Pancreas (tissue), 10 donors: ENCODE measurements around the gene CCDC106. TPM values are rescaled to one million over a fixed set of nuclear protein-coding genes. Genes with fewer than 3 reads are reported as not detected.

Source experiments
- ATAC-seq, 4 donors: fragments of 200-7000 bp; cut with Tn5 transposase; one replicate each; pipeline versions ENCODE4 v1.8.0 to v1.9.1; 2020; ENCODE audit warnings: mild to moderate bottlenecking in 4 of 4, moderate library complexity in 4 of 4
- DNase-seq, 6 donors: peaks; one replicate each; pipeline ENCODE4 v3.0.0-alpha.2; 2020
- FAIRE-seq: peaks from 2 replicates; lab custom pipeline; 2012; peaks lifted over from hg19 to GRCh38; lab: Jason Lieb, UNC
- H3K27ac ChIP-seq, 4 donors: fragments of 200-600 bp; sonication (generic); 1 replicate in 3 of 4; 2 replicates in 1 of 4; pipeline versions ENCODE4 v1.5.0 to v1.8.0; 2020
- H3K27me3 ChIP-seq, 4 donors: fragments of 200-600 bp; one replicate each; pipeline ENCODE4 v1.8.0; 2021
- H3K36me3 ChIP-seq, 3 donors: fragments of 200-600 bp; sonication (generic) in 1 of 3; one replicate each; pipeline versions ENCODE4 v1.5.0 to v1.8.0; 2020 to 2021
- H3K4me1 ChIP-seq, 3 donors: fragments of 200-600 bp; one replicate each; pipeline ENCODE4 v1.8.0; 2021
- H3K4me3 ChIP-seq, 4 donors: fragments of 200-600 bp; sonication (generic) in 2 of 4; one replicate each; pipeline versions ENCODE4 v1.5.0 to v1.8.0; 2020 to 2021
- H3K9me3 ChIP-seq, 4 donors: fragments of 200-600 bp; one replicate each; pipeline ENCODE4 v1.8.0; 2021
- CTCF ChIP-seq, 4 donors: fragments of 200-600 bp; sonication (generic) in 3 of 4; IDR thresholded peaks; one replicate each; pipeline versions ENCODE4 v1.5.0 to v1.8.0; 2021; ENCODE audit warnings: antibody characterized with exemption in 4 of 4
- WGBS, 2 donors: extraction: QIAGEN DNeasy Blood & Tissue Kit; methylation state at CpG; one replicate each; pipeline ENCODE4 v1.1.7; 2013; 5-methylcytosine and 5-hydroxymethylcytosine counted together
- intact Hi-C, 3 donors: fragments of 100-400 bp; cut with DNase I; formaldehyde crosslinking; loops; one replicate each; pipeline versions ENCODE4 v1.11.1 to v1.14.2; 2022
- polyA plus RNA-seq, 2 donors: library from polyadenylated mRNA; stranded (reverse); fragments of 200-250 nt; gene quantifications; one replicate each; pipeline ENCODE4 v1.2.3, GENCODE V29; 2013
- total RNA-seq, 6 donors: library from RNA; stranded (reverse); fragmentation: NEBNext Ultra II Directional in 4 of 6; extraction: Animal tissue kit (Norgen Biotek cat#: 25700) in 4 of 6; gene quantifications; one replicate each; pipeline versions ENCODE4 v1.2.1 to v1.2.4, GENCODE V29; 2021 to 2023
- donor health status: healthy with polysubstance abuse.
- donor health status: DM: no; HTN: no; CAD: no; lungs with moderate emphysema.
- donor health status: DM: no; HTN: no; CAD: no.
- donor health status: control.
- donor health status: control.
- donor health status: Bipolar disorder and iron deficiency.
- donor health status: DM: yes; HTN: yes; CAD: no.
- donor health status: DM: no; HTN: no; CAD: no.
- donor health status: DM: no; HTN: no; CAD: no.
- donor health status: DM: yes; HTN: yes; CAD: no.

The CCDC106 gene
- total and polyA plus RNA-seq, 8 donors = 3.2 to 22.8 (median 5.4) TPM

DNA sequence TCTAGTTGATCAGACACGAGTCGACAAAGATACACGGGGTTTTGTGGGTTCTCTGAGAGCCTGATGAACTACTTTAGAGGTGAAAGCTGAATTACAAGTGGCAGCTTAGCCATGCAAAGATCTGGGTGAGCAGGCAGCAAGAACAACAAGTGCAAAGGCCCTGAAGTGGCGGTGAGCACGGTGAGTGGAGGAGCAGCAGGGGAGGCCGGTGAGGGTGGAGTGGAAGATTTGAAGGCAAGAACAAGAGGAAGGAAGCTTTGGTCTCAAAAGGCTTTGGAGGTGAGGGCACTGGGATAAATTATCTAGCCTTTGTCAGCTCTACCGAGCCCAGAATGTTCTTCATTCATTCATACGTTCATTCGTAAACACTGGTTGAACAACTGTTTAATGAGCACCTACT, 41.2 kb upstream of the CCDC106 start:
- peak overlapping the region in 1 of 4 donors; percentile 80 for H3K4me3 ChIP-seq
- intact Hi-C loops = loop anchor here in 1 of 3 donors (5.0 kb wide), 1 partner anchor 90 kb away; no protein-coding TSS in a partner anchor
- H3K27me3 ChIP-seq = no peaks in the 10 kb centered on the region
- peaks cover 0 to 15% (median 0%) of the 10 kb centered on the region in 3 donors for H3K4me1 ChIP-seq
- FAIRE-seq (no peak), DNase-seq (peak in 1 of 6 donors; percentile 15), ATAC-seq (no peak)
- peak overlapping the region in 1 of 4 donors; percentile 90 for H3K27ac ChIP-seq
- WGBS, 2 donors = 56 to 59% methylated on average over 9 of the region's 9 CpGs
- no peaks in the 10 kb centered on the region for H3K9me3 ChIP-seq
- no peak for TF ChIP-seq CTCF (IDR thresholded peaks at IDR 0.05)
- H3K36me3 ChIP-seq = no peaks in the 10 kb centered on the region

DNA sequence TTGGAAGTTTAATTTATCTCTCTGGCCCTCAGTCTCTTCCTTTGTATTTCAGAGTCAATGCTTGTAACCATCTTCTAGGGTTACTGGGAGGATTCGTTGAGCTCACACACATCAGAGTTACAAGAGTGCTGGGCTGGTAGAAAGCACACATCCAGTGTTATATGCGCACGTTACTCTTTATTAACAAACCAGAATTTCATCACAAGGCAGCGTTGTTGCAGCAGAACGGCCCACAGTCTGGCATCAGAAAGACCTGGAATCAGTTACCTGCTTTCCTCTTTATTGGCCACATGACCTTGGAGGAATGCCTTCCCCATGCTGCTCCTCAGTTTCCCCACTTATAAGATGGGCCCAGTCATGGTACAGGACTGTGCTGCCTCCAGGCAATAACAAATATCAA, 38.7 kb upstream of the CCDC106 start:
- FAIRE-seq = no peak

GRCh38 chr19:55611300-55611982, 36.6 kb upstream of the CCDC106 start:
- ATAC-seq = no peak
- FAIRE-seq = no peak
- Histone ChIP-seq H3K36me3 (peaks cover 0 to 12% (median 0%) of the 10 kb centered on the region in 3 donors), H3K27ac (no peak overlapping the region), H3K9me3 (no peaks in the 10 kb centered on the region), H3K27me3 (no peaks in the 10 kb centered on the region), H3K4me1 (peaks cover 0 to 6% (median 0%) of the 10 kb centered on the region in 3 donors), H3K4me3 (no peak overlapping the region)
- 64 to 69% methylated on average over 15 of the region's 15 CpGs for WGBS, 2 donors
- no peak for TF ChIP-seq CTCF (IDR thresholded peaks at IDR 0.05)
- intact Hi-C loops = no loop called here
- DNase-seq = peak in 1 of 6 donors; percentile 10

More for the DNA sequence above, 38.7 kb upstream of the CCDC106 start:
- Histone ChIP-seq H3K4me3 (no peak overlapping the region), H3K27ac (no peak overlapping the region), H3K4me1 (peaks cover 0 to 12% (median 0%) of the 10 kb centered on the region in 3 donors), H3K27me3 (no peaks in the 10 kb centered on the region), H3K36me3 (no peaks in the 10 kb centered on the region), H3K9me3 (no peaks in the 10 kb centered on the region)
- no peak for ATAC-seq
- intact Hi-C loops = loop anchor here in 1 of 3 donors (5.0 kb wide), 1 partner anchor 92 kb away; no protein-coding TSS in a partner anchor
- DNase-seq = no peak
- TF ChIP-seq CTCF (IDR thresholded peaks at IDR 0.05) = no peak
- 88 to 93% methylated on average over 5 of the region's 5 CpGs for WGBS, 2 donors

- no peak for ATAC-seq
- Histone ChIP-seq H3K27ac (no peak overlapping the region), H3K4me1 (no peaks in the 10 kb centered on the region), H3K27me3 (no peaks in the 10 kb centered on the region), H3K4me3 (no peak overlapping the region), H3K36me3 (peaks cover 0 to 18% (median 0%) of the 10 kb centered on the region in 3 donors), H3K9me3 (no peaks in the 10 kb centered on the region)
- intact Hi-C loops = no loop called here
- TF ChIP-seq CTCF (IDR thresholded peaks at IDR 0.05) = no peak
- no peak for DNase-seq
- 83 to 92% methylated on average over 3 of the region's 3 CpGs for WGBS, 2 donors
- FAIRE-seq = no peak
Measured at GRCh38 chr19:55611983-55612645, 35.9 kb upstream of the CCDC106 start.
